SH-SY5Y (cell line): Measurements from ENCODE around the gene ADCY2.

Experiments used
- GATA2 ChIP-seq: IDR thresholded peaks from 2 replicates; pipeline ENCODE4 v1.6.1; 2011; ENCODE audit warnings: mild to moderate bottlenecking, low read depth, low read length
- GATA3 ChIP-seq: IDR thresholded peaks from 2 replicates; pipeline ENCODE4 v1.6.1; 2011; ENCODE audit warnings: low read depth, mild to moderate bottlenecking, low read length, moderate library complexity

- TF ChIP-seq GATA2 (no peak), GATA3 (no peak)
These were observed 287.8 kb downstream of the ADCY2 start for GRCh38 chr5:7683753-7684152.
